SK-N-MC (cell line): ENCODE data around the gene PATZ1.

Experiments used
- DNase-seq: peaks from one replicate; pipeline ENCODE4 v3.0.0-alpha.2; 2011; ENCODE audit warnings: low read depth, low spot score
- H3K27ac ChIP-seq: fragments of 200-600 bp; sonication (generic); 2 replicates; pipeline ENCODE4 v1.5.1; 2016; ENCODE audit warnings: mixed run types
- H3K36me3 ChIP-seq: fragments of 200-600 bp; sonication (generic); 2 replicates; pipeline ENCODE4 v1.6.1; 2017; ENCODE audit warnings: antibody characterized with exemption, low read length, mixed read lengths; ENCODE audit not compliant: insufficient read depth
- H3K4me3 ChIP-seq: fragments of 200-600 bp; sonication (generic); 2 replicates; pipeline ENCODE4 v1.5.1; 2016
- H3K9ac ChIP-seq: fragments of 200-600 bp; sonication (generic); 2 replicates; pipeline ENCODE4 v1.8.0; 2017; ENCODE audit warnings: mixed run types, mixed read lengths; ENCODE audit not compliant: insufficient read length
- H3K9me3 ChIP-seq: fragments of 200-600 bp; sonication (generic); 2 replicates; pipeline ENCODE4 v1.6.1; 2017; ENCODE audit warnings: low read depth, mild to moderate bottlenecking, antibody characterized with exemption, low read length, moderate library complexity, mixed read lengths
- EZH2 ChIP-seq: fragments of 200-600 bp; sonication (generic); IDR thresholded peaks from one replicate; pipeline ENCODE4 v1.6.1; 2017; ENCODE audit warnings: antibody characterized with exemption
- FOXP2 ChIP-seq: optimal IDR thresholded peaks from 2 replicates; pipeline ENCODE3; 2011; ENCODE audit warnings: mild to moderate bottlenecking, moderate library complexity; ENCODE audit not compliant: insufficient read depth; ENCODE audit errors: extremely low read length, control extremely low read depth
- POLR2AphosphoS5 ChIP-seq: IDR thresholded peaks from 2 replicates; pipeline ENCODE4 v1.6.1; 2012; ENCODE audit warnings: mild to moderate bottlenecking, low read depth, low read length, borderline replicate concordance

PATZ1 gene

GRCh38 chr22:31340360-31340759 is 5.8 kb downstream of the PATZ1 start:
- DNase-seq: no peak
- no peak overlapping the region for H3K27ac ChIP-seq
- H3K9me3 ChIP-seq: no peaks in the 10 kb centered on the region
- H3K4me3 ChIP-seq: no peak overlapping the region
- TF ChIP-seq FOXP2 (no peak), EZH2 (no peak), POLR2AphosphoS5 (no peak)
- H3K36me3 ChIP-seq: peaks cover 77% of the 10 kb centered on the region
- no peak overlapping the region for H3K9ac ChIP-seq

GRCh38 chr22:31339148-31339832 is 6.9 kb downstream of the PATZ1 start:
- Histone ChIP-seq H3K27ac (0 out of 2 replicates have a peak overlapping the region, but pooled peaks have one; percentile 62), H3K36me3 (peaks cover 80% of the 10 kb centered on the region), H3K4me3 (no peak overlapping the region), H3K9ac (no peak overlapping the region), H3K9me3 (no peaks in the 10 kb centered on the region)
- TF ChIP-seq EZH2 (no peak), POLR2AphosphoS5 (no peak), FOXP2 (no peak)
- no peak for DNase-seq

GRCh38 chr22:31337178-31337577 is 9.0 kb downstream of the PATZ1 start:
- H3K9ac ChIP-seq: no peak overlapping the region
- no peak for TF ChIP-seq POLR2AphosphoS5
- TF ChIP-seq EZH2: no peak
- no peak for TF ChIP-seq FOXP2
- H3K27ac ChIP-seq: no peak overlapping the region
- no peak overlapping the region for H3K4me3 ChIP-seq
- H3K9me3 ChIP-seq: no peaks in the 10 kb centered on the region
- H3K36me3 ChIP-seq: peaks cover 88% of the 10 kb centered on the region
- no peak for DNase-seq

- no peak overlapping the region for H3K4me3 ChIP-seq
- no peaks in the 10 kb centered on the region for H3K9me3 ChIP-seq
- H3K27ac ChIP-seq: no peak overlapping the region
- no peak for DNase-seq
- H3K9ac ChIP-seq: no peak overlapping the region
- no peak for TF ChIP-seq FOXP2
- no peak for TF ChIP-seq EZH2
- TF ChIP-seq POLR2AphosphoS5: no peak
- peaks cover 84% of the 10 kb centered on the region for H3K36me3 ChIP-seq
These were observed 11.8 kb downstream of the PATZ1 start for GRCh38 chr22:31334329-31334728.

- no peak overlapping the region for H3K4me3 ChIP-seq
- no peak for DNase-seq
- no peak for TF ChIP-seq EZH2
- no peak for TF ChIP-seq POLR2AphosphoS5
- no peak for TF ChIP-seq FOXP2
- no peak overlapping the region for H3K27ac ChIP-seq
- H3K9ac ChIP-seq: no peak overlapping the region
- peaks cover 86% of the 10 kb centered on the region for H3K36me3 ChIP-seq
- H3K9me3 ChIP-seq: no peaks in the 10 kb centered on the region
These were observed 12.5 kb downstream of the PATZ1 start for GRCh38 chr22:31333641-31334040.

GRCh38 chr22:31332886-31333285 is 13.3 kb downstream of the PATZ1 start:
- H3K27ac ChIP-seq: no peak overlapping the region
- TF ChIP-seq EZH2 (no peak), POLR2AphosphoS5 (no peak), FOXP2 (no peak)
- no peak overlapping the region for H3K4me3 ChIP-seq
- peaks cover 87% of the 10 kb centered on the region for H3K36me3 ChIP-seq
- no peak overlapping the region for H3K9ac ChIP-seq
- DNase-seq: no peak
- H3K9me3 ChIP-seq: no peaks in the 10 kb centered on the region

GRCh38 chr22:31332010-31332409 is 14.1 kb downstream of the PATZ1 start:
- H3K4me3 ChIP-seq: no peak overlapping the region
- no peak overlapping the region for H3K9ac ChIP-seq
- DNase-seq: no peak
- TF ChIP-seq POLR2AphosphoS5 (no peak), EZH2 (no peak), FOXP2 (no peak)
- H3K9me3 ChIP-seq: no peaks in the 10 kb centered on the region
- H3K36me3 ChIP-seq: peaks cover 87% of the 10 kb centered on the region
- no peak overlapping the region for H3K27ac ChIP-seq

- no peak for DNase-seq
- Histone ChIP-seq H3K36me3 (peaks cover 89% of the 10 kb centered on the region), H3K9ac (no peak overlapping the region), H3K4me3 (no peak overlapping the region), H3K27ac (no peak overlapping the region), H3K9me3 (no peaks in the 10 kb centered on the region)
- TF ChIP-seq EZH2 (no peak), FOXP2 (no peak), POLR2AphosphoS5 (no peak)
These were observed 16.5 kb downstream of the PATZ1 start for GRCh38 chr22:31329453-31330215.

GRCh38 chr22:31329029-31329428 is 17.1 kb downstream of the PATZ1 start:
- no peak overlapping the region for H3K9ac ChIP-seq
- no peak for DNase-seq
- peaks cover 83% of the 10 kb centered on the region for H3K36me3 ChIP-seq
- TF ChIP-seq POLR2AphosphoS5 (no peak), FOXP2 (no peak), EZH2 (no peak)
- no peaks in the 10 kb centered on the region for H3K9me3 ChIP-seq
- H3K27ac ChIP-seq: no peak overlapping the region
- H3K4me3 ChIP-seq: no peak overlapping the region
